Transverse colon (tissue), 4 donors: ENCODE data around the gene KRTAP25-1. TPM values are rescaled to one million over a fixed set of nuclear protein-coding genes. Genes with fewer than 3 reads are reported as not detected.

Source experiments
- DNase-seq: peaks from one replicate; pipeline ENCODE4 v3.0.0-alpha.2; 2019
- H3K27ac ChIP-seq, 4 donors: fragments of 200-600 bp; sonication (generic); 2 replicates each; pipeline ENCODE4 v1.5.1; 2016 to 2018; ENCODE audit warnings: inconsistent platforms in 4 of 4
- H3K27me3 ChIP-seq: fragments of 200-600 bp; sonication (generic); 2 replicates; pipeline ENCODE4 v1.5.1; 2017; ENCODE audit warnings: inconsistent platforms
- H3K36me3 ChIP-seq, 4 donors: fragments of 200-600 bp; sonication (generic); 2 replicates each; pipeline ENCODE4 v1.5.1; 2017 to 2019; ENCODE audit warnings: inconsistent platforms in 4 of 4
- H3K4me1 ChIP-seq, 4 donors: fragments of 200-600 bp; sonication (generic); 2 replicates each; pipeline ENCODE4 v1.5.1; 2017 to 2020; ENCODE audit warnings: inconsistent platforms in 4 of 4
- H3K4me3 ChIP-seq, 4 donors: fragments of 200-600 bp; sonication (generic); 1 replicate in 1 of 4; 2 replicates in 3 of 4; pipeline versions ENCODE4 v1.5.1 to v1.6.1; 2017 to 2019; ENCODE audit warnings: inconsistent platforms in 4 of 4
- H3K9me3 ChIP-seq, 2 donors: fragments of 200-600 bp; sonication (generic); 2 replicates each; pipeline ENCODE4 v1.5.1; 2017 to 2019; ENCODE audit warnings: inconsistent platforms in 2 of 2
- CTCF ChIP-seq, 5 experiments: fragments of 200-600 bp in 3 of 5; fragments of 450-650 bp in 2 of 5; sonication (generic) in 3 of 5; IDR thresholded peaks; 1 replicate in 2 of 5; 2 replicates in 3 of 5; pipeline ENCODE4 v1.5.1; 2016 to 2017; ENCODE audit warnings: antibody characterized with exemption in 5 of 5, inconsistent platforms in 3 of 5, mild to moderate bottlenecking in 2 of 5, moderate library complexity in 1 of 5
- EP300 ChIP-seq: sonication (generic); formaldehyde crosslinking; IDR thresholded peaks from one replicate; pipeline ENCODE4 v1.6.1; 2017; ENCODE audit warnings: antibody characterized with exemption, low read depth
- POLR2A ChIP-seq: fragments of 450-650 bp; IDR thresholded peaks from one replicate; pipeline ENCODE4 v1.6.1; 2016; ENCODE audit warnings: antibody characterized with exemption, mild to moderate bottlenecking, moderate library complexity
- POLR2AphosphoS5 ChIP-seq, 3 donors: sonication (generic); formaldehyde crosslinking; IDR thresholded peaks; one replicate each; pipeline ENCODE4 v1.6.1; 2016; ENCODE audit warnings: antibody characterized with exemption in 3 of 3
- WGBS, 2 donors: methylation state at CpG; one replicate each; pipeline ENCODE4 v1.1.5; 2018; ENCODE audit warnings: low coverage in 1 of 2; 5-methylcytosine and 5-hydroxymethylcytosine counted together
- in situ Hi-C, 4 donors: fragments of 200-750 bp; cut with MboI; loops; one replicate each; pipeline versions ENCODE4 v1.15.0 to v1.15.1; 2017; ENCODE audit warnings: low sequenced_read_pairs in 3 of 4, low pct_ligation_motif_present in 1 of 4, low pct_unique_long_range_greater_than_20kb in 1 of 4
- intact Hi-C: fragments of 100-400 bp; cut with DNase I; formaldehyde crosslinking; loops from one replicate; pipeline ENCODE4 v1.15.1; 2023; ENCODE audit warnings: low total_unique reads
- total RNA-seq, 4 donors: library from RNA; depleted of rRNA; stranded (reverse); fragments of >200 nt; gene quantifications; one replicate each; pipeline ENCODE4 v1.1.0, GENCODE V29; 2016

The KRTAP25-1 gene
- total RNA-seq, 4 donors from 2014 or later: not detected

- TF ChIP-seq POLR2A (no peak), CTCF (IDR thresholded peaks at IDR 0.05) (no peak), POLR2AphosphoS5 (IDR thresholded peaks at IDR 0.05) (no peak), EP300 (no peak)
- H3K9me3 ChIP-seq: no peaks in the 10 kb centered on the region
- no peaks in the 10 kb centered on the region for H3K27me3 ChIP-seq
- intact Hi-C loops: no loop called here
- H3K36me3 ChIP-seq: no peaks in the 10 kb centered on the region
- H3K27ac ChIP-seq: no peak overlapping the region
- H3K4me1 ChIP-seq: no peaks in the 10 kb centered on the region
- H3K4me3 ChIP-seq: no peak overlapping the region
- DNase-seq: no peak
- in situ Hi-C loops: loop anchor here in 1 of 4 donors (25.0 kb wide), 1 partner anchor 92 kb away; the partner anchor contains the start of genes KRTAP23-1 and KRTAP27-1
These were observed 44.3 kb downstream of the KRTAP25-1 start for GRCh38 chr21:30245061-30245460.

- in situ Hi-C loops: loop anchor here in 1 of 4 donors (25.0 kb wide), 1 partner anchor 94 kb away; the partner anchor contains the start of genes KRTAP23-1 and KRTAP27-1
- Histone ChIP-seq H3K36me3 (no peaks in the 10 kb centered on the region), H3K4me3 (no peak overlapping the region), H3K27ac (no peak overlapping the region), H3K27me3 (no peaks in the 10 kb centered on the region), H3K4me1 (no peaks in the 10 kb centered on the region), H3K9me3 (no peaks in the 10 kb centered on the region)
- DNase-seq: no peak
- TF ChIP-seq EP300 (no peak), CTCF (IDR thresholded peaks at IDR 0.05) (no peak), POLR2AphosphoS5 (IDR thresholded peaks at IDR 0.05) (no peak), POLR2A (no peak)
- intact Hi-C loops: no loop called here
These were observed 45.6 kb downstream of the KRTAP25-1 start for GRCh38 chr21:30243691-30244090.

- H3K4me1 ChIP-seq: no peaks in the 10 kb centered on the region
- H3K9me3 ChIP-seq: no peaks in the 10 kb centered on the region
- H3K36me3 ChIP-seq: no peaks in the 10 kb centered on the region
- no peak overlapping the region for H3K27ac ChIP-seq
- intact Hi-C loops: no loop called here
- DNase-seq: no peak
- in situ Hi-C loops: loop anchor here in 1 of 4 donors (25.0 kb wide), 1 partner anchor 97 kb away; the partner anchor contains the start of genes KRTAP23-1 and KRTAP27-1
- 67% methylated on average over 3 of the region's 3 CpGs; no CpG with 5 or more reads in 1 of the 2 donors for WGBS, 2 donors
- H3K4me3 ChIP-seq: no peak overlapping the region
- no peaks in the 10 kb centered on the region for H3K27me3 ChIP-seq
- no peak for TF ChIP-seq EP300
These were observed 48.7 kb downstream of the KRTAP25-1 start for GRCh38 chr21:30240661-30241060.

Other genes with a start within 250 kb of the KRTAP25-1 start
- gene CLDN17, start 122.7 kb downstream of the KRTAP25-1 start, total RNA-seq: 1 to 10 TPM in 1 of 4 donors, not detected in 3; 3.0 TPM
- 100 to 1,000 TPM in 1 of 4 donors, 10 to 100 TPM in 3; 13.5 to 107 (median 33.2) TPM for gene CLDN8, start 73.4 kb downstream of the KRTAP25-1 start, total RNA-seq
- not detected for gene KRTAP24-1, start 6.6 kb downstream of the KRTAP25-1 start, total RNA-seq
- gene KRTAP26-1, start 30.8 kb upstream of the KRTAP25-1 start, total RNA-seq: not detected
- gene KRTAP27-1, start 48.2 kb upstream of the KRTAP25-1 start, total RNA-seq: not detected
- not detected for gene KRTAP23-1, start 59.1 kb upstream of the KRTAP25-1 start, total RNA-seq
- 1 to 10 TPM in 2 of 4 donors, not detected in 2; 1.7 to 2.7 TPM for gene KRTAP13-2, start 82.8 kb upstream of the KRTAP25-1 start, total RNA-seq
- not detected for gene KRTAP13-1, start 106.5 kb upstream of the KRTAP25-1 start, total RNA-seq
- not detected for gene KRTAP13-3, start 136.4 kb upstream of the KRTAP25-1 start, total RNA-seq
- gene KRTAP13-4, start 140.7 kb upstream of the KRTAP25-1 start, total RNA-seq: not detected
- not detected for gene KRTAP15-1, start 150.8 kb upstream of the KRTAP25-1 start, total RNA-seq
- not detected for gene KRTAP19-1, start 190.9 kb upstream of the KRTAP25-1 start, total RNA-seq
- not detected for gene KRTAP19-2, start 197.9 kb upstream of the KRTAP25-1 start, total RNA-seq
- not detected for gene KRTAP19-3, start 202.5 kb upstream of the KRTAP25-1 start, total RNA-seq
- not detected for gene KRTAP19-4, start 207.7 kb upstream of the KRTAP25-1 start, total RNA-seq
- not detected for gene KRTAP19-5, start 212.6 kb upstream of the KRTAP25-1 start, total RNA-seq